IgD-negative memory B cell (primary cell): ENCODE measurements around the gene LGALS9B. TPM values are rescaled to one million over a fixed set of nuclear protein-coding genes. Genes with fewer than 3 reads are reported as not detected.
"Not testable (repeated sequence)": the region's sequence is repeated elsewhere in the genome, so short reads cannot be mapped to it uniquely, and the experiment has no call there.

Experiments
- H3K27ac Mint-ChIP-seq, 3 donors: one replicate each; pipeline ENCODE4 v1.8.0; 2020 to 2022; ENCODE audit warnings: mild to moderate bottlenecking in 3 of 3, mixed read lengths in 3 of 3, moderate library complexity in 1 of 3
- H3K27me3 Mint-ChIP-seq: one replicate; pipeline ENCODE4 v1.8.0; 2021; ENCODE audit warnings: mixed read lengths
- H3K36me3 Mint-ChIP-seq: one replicate; pipeline ENCODE4 v1.8.0; 2020; ENCODE audit warnings: mild to moderate bottlenecking, mixed read lengths
- H3K4me1 Mint-ChIP-seq, 3 donors: one replicate each; pipeline ENCODE4 v1.8.0; 2020 to 2022; ENCODE audit warnings: mixed read lengths in 3 of 3, mild to moderate bottlenecking in 1 of 3
- H3K4me3 Mint-ChIP-seq, 4 donors: one replicate each; pipeline ENCODE4 v1.8.0; 2020 to 2022; ENCODE audit warnings: mild to moderate bottlenecking in 4 of 4, mixed read lengths in 4 of 4, moderate library complexity in 3 of 4
- H3K9me3 Mint-ChIP-seq, 3 donors: one replicate each; pipeline ENCODE4 v1.8.0; 2020 to 2021; ENCODE audit warnings: mixed read lengths in 3 of 3, mild to moderate bottlenecking in 1 of 3
- polyA plus RNA-seq: library from polyadenylated mRNA; unstranded; fragments of 300-500 nt; fragmentation: Illumina TruSeq; gene quantifications from one replicate; pipeline ENCODE4 v1.2.3, GENCODE V29; 2021

The LGALS9B gene
- polyA plus RNA-seq: not detected

DNA sequence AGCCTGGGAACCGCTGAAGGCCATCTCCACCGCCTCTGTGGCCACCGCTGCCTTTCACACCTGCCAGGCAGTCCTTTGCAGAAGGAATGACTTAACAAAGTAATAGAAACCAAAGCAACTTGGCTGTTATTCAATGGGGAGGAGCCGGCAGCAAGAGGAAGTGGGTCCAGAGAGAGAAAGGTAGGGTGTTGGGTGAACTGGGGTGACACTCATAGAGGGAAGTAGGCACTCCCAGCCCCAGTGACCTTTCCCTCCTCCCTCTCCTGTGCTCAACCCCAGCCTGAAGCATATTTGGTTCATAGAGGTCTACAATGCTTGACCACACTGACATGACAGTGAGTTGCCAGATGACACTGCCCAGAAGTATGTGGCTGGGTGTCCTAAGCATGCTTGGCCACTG, at the start of gene LGALS9B:
TSS of gene LGALS9B (minus strand) at position 93 of the 400 bp plus-strand sequence. CDS start at position 24, 69 bp downstream.
- not testable (repeated sequence) for H3K27me3 Mint-ChIP-seq, H3K36me3 Mint-ChIP-seq, H3K27ac Mint-ChIP-seq, H3K4me1 Mint-ChIP-seq, H3K9me3 Mint-ChIP-seq, H3K4me3 Mint-ChIP-seq

DNA sequence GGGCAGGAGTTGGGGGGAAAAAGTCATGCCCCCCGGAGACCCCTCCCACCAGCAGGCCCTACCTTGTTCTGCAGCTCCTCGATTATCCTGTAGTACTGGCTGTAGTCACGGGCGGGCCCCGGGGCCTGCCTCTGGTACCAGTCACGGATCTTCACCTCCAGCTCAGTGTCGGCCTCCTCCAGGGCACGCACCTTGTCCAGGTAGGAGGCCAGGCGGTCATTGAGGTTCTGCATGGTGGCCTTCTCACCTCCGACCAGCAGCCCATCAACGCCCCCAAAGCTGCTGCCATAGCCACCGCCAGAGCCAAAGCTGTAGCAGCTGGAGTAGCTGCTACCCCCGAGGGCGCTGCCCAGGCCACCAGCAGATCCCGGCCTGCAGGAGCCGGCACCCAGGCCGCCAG, 49.6 kb upstream of the LGALS9B start:
- H3K27me3 Mint-ChIP-seq, H3K9me3 Mint-ChIP-seq, H3K4me3 Mint-ChIP-seq, H3K27ac Mint-ChIP-seq, H3K4me1 Mint-ChIP-seq, H3K36me3 Mint-ChIP-seq: not testable (repeated sequence)

DNA sequence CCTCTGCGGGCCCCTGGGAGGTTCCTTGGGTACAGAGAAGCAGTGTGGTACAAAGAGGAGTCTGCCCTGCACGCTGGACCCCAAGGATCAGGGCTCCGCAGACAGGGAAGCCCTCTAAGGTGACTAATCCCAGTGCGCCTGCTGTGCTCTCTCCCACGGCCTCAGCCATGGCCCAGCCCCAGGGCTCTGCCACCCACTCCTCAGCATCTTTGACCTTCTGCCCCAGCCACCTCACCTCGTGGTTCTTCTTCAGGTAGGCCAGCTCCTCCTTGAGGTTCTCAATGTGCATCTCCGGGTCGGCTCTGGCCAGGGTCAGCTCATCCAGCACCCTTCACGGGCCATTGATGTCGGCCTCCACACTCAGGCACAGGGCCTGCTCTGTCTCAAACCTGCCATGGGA, 47.8 kb upstream of the LGALS9B start:
- H3K27me3 Mint-ChIP-seq, H3K9me3 Mint-ChIP-seq, H3K36me3 Mint-ChIP-seq, H3K4me1 Mint-ChIP-seq, H3K27ac Mint-ChIP-seq, H3K4me3 Mint-ChIP-seq: not testable (repeated sequence)

DNA sequence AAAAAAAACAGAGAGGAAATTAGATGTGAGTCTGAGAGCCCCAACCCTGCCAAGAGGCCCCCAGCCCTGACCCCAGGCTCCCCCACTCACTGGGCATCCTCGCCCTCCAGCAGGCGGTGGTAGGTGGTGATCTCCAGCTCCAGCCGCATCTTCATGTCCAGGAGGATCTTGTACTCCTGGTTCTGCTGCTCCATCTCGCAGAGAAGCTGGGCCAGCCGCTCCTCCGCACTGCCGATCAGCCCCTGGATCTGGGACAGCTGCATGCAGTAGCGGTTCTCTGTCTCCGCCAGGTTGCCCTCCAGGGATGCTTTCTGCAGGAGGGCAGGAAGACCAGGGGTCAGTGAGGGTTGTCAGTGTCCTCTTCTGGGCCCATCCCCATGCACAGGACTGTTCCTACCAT, 46.2 kb upstream of the LGALS9B start:
- not testable (repeated sequence) for H3K9me3 Mint-ChIP-seq, H3K36me3 Mint-ChIP-seq, H3K27ac Mint-ChIP-seq, H3K4me3 Mint-ChIP-seq, H3K4me1 Mint-ChIP-seq, H3K27me3 Mint-ChIP-seq

DNA sequence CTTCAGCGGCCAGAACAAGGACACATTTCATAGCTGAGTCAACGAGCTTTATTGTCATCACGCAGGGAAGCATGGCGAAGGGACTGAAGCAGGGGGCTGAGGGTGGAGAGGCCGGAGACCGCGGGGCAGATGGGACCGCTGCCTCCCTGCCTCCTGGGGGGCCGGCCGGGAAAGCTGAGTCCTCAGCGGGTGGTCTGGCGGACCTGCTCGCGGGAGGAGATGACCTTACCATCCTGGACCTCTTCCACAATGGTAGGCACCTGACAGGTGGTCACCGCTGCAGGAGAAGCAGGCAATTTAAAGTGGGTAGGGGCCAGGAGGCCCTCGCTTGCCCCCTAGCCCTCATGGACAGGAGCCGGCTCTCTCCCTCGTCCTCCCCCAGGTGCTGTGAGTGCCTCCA, 45.0 kb upstream of the LGALS9B start:
- H3K27ac Mint-ChIP-seq, H3K36me3 Mint-ChIP-seq, H3K4me1 Mint-ChIP-seq, H3K27me3 Mint-ChIP-seq, H3K9me3 Mint-ChIP-seq, H3K4me3 Mint-ChIP-seq: not testable (repeated sequence)

DNA sequence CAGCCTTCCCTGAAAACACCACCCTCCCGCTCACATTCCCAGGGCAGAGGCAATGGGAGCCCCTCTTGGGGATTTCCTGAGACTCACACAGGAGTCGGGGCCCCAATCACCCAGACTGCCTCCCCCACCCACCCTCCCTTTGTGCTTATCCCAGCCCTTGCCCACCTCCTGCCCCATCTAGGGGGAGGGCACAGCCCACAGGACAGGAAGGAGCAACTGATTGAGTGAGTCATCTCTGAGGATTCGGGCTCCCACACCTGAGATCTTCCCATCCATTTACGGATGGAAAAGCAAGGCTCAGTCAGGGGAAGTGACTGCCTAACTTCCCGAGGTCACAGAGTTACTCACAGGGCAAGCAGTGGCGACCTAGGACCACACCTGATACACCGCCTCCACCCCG, 44.4 kb upstream of the LGALS9B start:
- H3K27ac Mint-ChIP-seq, H3K27me3 Mint-ChIP-seq, H3K4me1 Mint-ChIP-seq, H3K4me3 Mint-ChIP-seq, H3K36me3 Mint-ChIP-seq, H3K9me3 Mint-ChIP-seq: not testable (repeated sequence)

DNA sequence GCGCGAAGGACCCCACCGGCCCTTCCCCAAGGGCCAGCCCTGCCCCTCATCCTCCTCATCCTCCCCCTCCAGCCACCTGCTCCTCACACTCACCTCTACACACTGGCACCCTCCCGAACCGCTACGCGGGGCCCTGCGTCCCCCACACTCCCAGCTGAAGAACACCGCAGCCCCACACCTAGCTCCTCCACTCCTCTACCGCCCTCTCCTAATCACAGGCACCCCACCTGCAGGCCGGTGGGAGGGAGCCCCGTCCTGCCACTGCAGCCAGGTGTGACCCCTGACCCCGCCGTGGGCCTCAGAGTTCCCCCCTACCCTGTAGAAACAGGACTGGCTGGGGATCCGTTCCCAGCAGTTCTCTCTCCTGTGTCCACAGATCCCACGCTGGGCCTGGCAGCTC, 38.0 kb upstream of the LGALS9B start:
- not testable (repeated sequence) for H3K27me3 Mint-ChIP-seq, H3K4me3 Mint-ChIP-seq, H3K9me3 Mint-ChIP-seq, H3K36me3 Mint-ChIP-seq, H3K4me1 Mint-ChIP-seq, H3K27ac Mint-ChIP-seq

DNA sequence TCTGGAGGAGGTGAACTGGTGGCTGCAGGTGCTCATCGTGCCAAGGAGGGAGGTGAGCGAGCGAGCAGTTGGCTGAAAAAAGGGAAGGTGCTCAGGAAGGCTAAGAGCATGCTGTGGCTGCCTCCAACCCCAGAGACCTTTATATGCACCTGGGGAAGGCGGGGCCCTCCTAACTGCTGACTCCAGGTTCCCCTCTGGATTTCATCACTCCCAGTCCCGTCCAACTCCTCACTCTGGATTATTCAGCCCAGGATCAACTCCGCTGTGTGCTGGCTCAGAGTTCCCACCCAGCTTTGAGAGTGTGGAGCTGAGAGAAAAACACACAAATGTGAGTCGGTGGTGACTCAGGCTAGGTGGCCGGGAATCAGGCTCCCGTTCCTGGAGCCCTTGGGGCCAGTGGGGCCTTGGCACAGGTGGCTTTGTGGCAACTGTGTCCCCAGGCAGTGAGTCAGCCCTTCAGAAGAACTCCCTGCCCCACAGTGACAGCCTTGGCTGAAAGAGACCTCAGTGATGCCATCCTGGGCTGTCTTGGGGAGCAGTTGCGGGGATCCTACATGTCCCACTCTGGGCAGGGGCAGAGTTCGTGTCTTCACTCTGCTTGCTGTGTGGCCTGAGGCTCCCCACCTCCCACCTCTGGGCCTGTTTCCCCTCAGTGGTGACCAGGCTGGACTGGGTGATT, 37.2 kb upstream of the LGALS9B start:
- H3K27ac Mint-ChIP-seq, H3K9me3 Mint-ChIP-seq, H3K27me3 Mint-ChIP-seq, H3K4me3 Mint-ChIP-seq, H3K36me3 Mint-ChIP-seq, H3K4me1 Mint-ChIP-seq: not testable (repeated sequence)

DNA sequence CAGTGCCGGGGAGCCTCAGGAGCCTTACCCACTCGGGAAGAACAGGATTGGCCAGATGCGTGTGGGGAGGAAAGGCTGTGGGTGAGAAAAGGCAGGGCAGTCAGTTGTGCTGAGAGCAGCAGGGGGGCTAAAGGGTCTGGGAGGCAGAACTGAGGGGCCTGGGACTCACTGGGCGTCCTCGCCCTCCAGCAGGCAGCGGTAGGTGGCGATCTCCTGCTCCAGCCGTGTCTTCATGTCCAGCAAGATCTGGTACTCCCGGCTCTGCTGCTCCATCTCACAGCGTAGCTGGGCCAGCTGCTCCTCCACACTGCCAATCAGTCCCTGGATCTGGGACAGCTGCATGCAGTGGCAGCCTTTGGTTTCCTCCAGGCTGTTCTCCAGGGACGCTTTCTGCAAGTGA, 34.6 kb upstream of the LGALS9B start:
- not testable (repeated sequence) for H3K4me1 Mint-ChIP-seq, H3K36me3 Mint-ChIP-seq, H3K27me3 Mint-ChIP-seq, H3K4me3 Mint-ChIP-seq, H3K27ac Mint-ChIP-seq, H3K9me3 Mint-ChIP-seq

DNA sequence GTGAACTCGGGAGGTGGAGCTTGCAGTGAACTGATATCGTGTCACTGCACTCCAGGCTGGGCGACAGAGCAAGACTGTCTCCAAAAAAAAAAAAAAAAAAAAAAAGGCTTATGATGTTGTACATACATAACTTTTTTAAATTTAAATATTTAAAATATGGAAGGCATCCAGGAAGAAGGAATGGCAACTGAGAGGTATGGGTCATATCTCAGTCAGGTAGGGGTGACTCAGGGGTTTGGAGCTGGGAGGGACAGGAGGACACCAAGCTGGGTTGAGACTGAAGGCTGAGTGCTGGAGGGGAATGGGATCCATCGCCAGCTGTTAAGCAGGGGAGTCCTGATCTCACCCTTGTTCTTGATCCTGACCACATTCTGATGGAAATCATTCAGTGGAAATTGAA, 33.0 kb upstream of the LGALS9B start:
- not testable (repeated sequence) for H3K27me3 Mint-ChIP-seq, H3K27ac Mint-ChIP-seq, H3K9me3 Mint-ChIP-seq, H3K36me3 Mint-ChIP-seq, H3K4me1 Mint-ChIP-seq, H3K4me3 Mint-ChIP-seq

DNA sequence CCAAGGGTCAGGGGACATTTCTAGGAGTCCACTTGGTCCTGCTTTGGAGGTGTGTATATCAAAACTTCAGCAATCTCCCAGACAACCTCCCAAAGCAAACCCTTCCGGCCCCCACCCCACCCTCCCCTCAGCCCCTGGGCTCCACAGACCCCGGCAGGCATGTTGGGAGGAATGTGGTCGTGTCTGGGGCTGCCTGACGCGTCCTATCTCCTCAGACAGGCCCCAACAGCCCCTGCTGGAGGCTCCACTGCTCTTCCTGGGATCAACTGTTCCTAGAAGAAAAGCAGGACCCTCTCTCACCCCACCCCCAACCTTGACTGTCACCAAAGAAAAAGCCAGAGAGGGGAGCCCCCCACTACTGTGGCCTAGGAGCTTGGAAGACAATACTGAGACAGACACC, 28.1 kb upstream of the LGALS9B start:
- not testable (repeated sequence) for H3K4me3 Mint-ChIP-seq, H3K36me3 Mint-ChIP-seq, H3K27me3 Mint-ChIP-seq, H3K27ac Mint-ChIP-seq, H3K4me1 Mint-ChIP-seq, H3K9me3 Mint-ChIP-seq

DNA sequence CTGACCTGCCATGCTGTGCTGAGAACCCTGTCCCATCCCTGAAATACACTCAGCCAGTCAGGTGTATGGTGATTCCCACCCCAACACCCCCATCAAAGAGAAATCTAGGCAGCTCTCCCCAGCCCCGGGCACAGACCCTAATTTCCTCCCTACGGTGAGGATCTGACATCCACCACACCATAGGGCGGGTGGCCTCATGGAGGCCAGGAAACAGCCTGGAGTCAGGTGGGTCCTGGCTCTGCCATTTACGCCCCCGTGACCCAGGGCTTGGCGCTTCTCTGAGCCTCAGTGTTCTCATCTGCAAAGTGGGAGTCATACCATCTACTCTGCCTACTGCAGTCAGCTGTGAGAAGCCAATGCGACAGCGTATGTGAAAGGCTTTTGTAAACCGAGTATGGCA, 27.4 kb upstream of the LGALS9B start:
- not testable (repeated sequence) for H3K4me1 Mint-ChIP-seq, H3K36me3 Mint-ChIP-seq, H3K27me3 Mint-ChIP-seq, H3K4me3 Mint-ChIP-seq, H3K27ac Mint-ChIP-seq, H3K9me3 Mint-ChIP-seq

DNA sequence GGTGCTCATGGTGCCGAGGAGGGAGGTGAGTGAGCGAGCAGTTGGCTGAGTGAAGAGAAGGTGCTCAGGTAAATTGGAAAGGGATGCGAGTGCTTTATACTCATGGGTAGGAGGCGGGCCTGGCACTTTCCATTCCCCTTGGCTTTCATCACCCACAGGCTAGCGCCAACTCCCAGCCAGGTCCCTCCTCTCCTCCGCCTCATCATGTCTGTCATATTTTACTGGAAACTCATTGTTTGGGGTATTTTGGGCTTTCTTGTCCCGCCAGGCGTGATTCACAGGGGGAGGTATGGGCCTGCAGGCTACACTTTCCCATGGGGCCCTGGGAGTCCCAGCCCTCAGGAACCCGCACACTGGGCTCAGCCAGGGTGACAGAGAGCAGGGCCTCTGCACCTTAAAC, 26.8 kb upstream of the LGALS9B start:
- H3K27me3 Mint-ChIP-seq, H3K4me1 Mint-ChIP-seq, H3K9me3 Mint-ChIP-seq, H3K27ac Mint-ChIP-seq, H3K4me3 Mint-ChIP-seq, H3K36me3 Mint-ChIP-seq: not testable (repeated sequence)

DNA sequence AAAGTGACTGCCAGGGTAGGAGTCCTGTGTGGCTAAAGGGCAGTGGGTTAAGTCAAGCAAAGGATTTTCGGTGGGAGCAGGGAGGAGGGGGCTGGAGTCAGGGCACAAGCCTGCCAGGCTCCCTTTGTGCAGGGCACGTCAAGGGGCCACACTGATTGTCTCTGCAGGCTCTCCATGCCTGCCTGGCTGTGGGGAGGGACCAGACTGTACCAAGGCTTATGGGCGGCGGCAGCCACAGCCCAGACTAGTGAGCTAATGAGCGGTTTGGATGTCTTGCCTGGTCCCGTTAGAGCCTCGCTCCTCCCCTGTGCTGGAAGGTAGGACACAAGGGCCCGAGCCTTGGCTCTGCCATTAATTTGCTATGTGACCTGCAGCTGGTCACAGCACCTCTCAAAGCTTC, 25.6 kb upstream of the LGALS9B start:
- not testable (repeated sequence) for H3K4me1 Mint-ChIP-seq, H3K27ac Mint-ChIP-seq, H3K36me3 Mint-ChIP-seq, H3K9me3 Mint-ChIP-seq, H3K27me3 Mint-ChIP-seq, H3K4me3 Mint-ChIP-seq

DNA sequence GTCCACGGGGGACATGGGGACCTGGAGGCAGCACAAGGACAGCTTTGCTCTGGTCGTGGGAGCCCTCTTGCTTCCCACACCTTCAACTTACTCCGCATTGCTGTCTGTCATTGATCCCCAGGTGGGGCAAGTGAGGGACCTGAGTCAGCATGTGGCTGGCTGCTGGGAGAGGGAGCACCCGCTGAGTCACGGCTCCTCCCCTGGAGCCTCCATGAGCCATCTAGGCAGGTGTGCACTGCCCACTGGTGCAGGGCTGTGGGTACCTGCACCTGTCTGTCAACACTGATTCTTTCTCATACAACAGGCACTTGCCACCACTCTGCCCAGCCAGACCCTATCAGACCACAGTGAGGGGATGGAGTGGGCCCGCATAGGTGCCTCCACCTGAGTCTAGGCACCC, 24.8 kb upstream of the LGALS9B start:
- not testable (repeated sequence) for H3K4me1 Mint-ChIP-seq, H3K27me3 Mint-ChIP-seq, H3K9me3 Mint-ChIP-seq, H3K36me3 Mint-ChIP-seq, H3K27ac Mint-ChIP-seq, H3K4me3 Mint-ChIP-seq

DNA sequence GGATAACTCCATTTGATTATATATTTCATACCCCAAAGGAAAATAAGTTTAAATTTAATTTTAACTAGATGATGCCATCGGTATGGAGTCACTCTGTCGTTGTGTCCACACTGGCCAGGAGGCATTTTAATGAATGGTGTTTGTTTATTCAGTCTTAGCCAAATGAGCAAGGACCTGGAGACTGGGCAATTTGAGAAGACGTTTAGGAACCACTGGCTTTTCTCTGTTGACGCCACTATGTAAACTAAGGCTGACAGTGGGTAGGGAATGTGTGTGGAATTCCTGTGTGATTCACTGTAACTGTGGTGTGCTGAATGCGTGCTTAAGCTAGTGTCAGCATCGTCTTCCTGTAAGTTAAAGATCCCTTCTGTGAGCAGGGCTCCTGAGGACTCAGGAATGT, 17.6 kb upstream of the LGALS9B start:
- not testable (repeated sequence) for H3K4me3 Mint-ChIP-seq, H3K9me3 Mint-ChIP-seq, H3K27ac Mint-ChIP-seq, H3K27me3 Mint-ChIP-seq, H3K4me1 Mint-ChIP-seq, H3K36me3 Mint-ChIP-seq

DNA sequence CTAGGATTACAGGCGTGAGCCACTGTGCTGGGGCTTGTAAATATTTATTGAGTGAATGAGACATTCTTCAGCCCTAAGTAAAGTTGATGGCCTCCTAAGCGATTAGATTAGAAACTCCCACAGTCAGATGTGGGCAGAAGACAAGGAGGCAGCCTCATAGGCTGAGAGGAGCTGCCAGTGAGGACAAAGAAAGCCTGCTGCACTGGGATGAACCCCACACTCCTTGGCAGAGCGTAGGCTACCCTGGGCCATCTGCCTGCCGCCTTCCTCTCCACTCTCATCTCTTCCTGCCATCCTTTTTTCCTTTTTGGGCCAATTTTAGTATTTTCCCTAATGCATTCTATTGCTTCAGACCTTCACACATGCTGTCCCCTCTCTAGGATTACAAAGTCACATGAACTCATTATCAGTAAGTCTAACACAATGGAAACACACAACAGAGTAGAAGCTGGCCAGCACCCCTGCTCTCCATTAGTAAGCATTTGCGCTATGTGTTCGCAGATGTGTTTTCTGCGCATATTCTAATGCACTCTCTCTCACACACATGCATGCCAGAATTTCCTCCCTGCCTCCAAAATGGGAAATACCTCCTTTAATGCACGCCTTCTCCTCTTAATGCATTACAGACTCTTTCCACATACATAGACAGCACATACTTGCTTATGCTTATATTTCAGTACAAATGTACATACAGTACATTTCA, 12.7 kb upstream of the LGALS9B start:
- H3K4me3 Mint-ChIP-seq, H3K27ac Mint-ChIP-seq, H3K4me1 Mint-ChIP-seq, H3K27me3 Mint-ChIP-seq, H3K36me3 Mint-ChIP-seq, H3K9me3 Mint-ChIP-seq: not testable (repeated sequence)
